Measurements from ENCODE around the gene SLC12A9. TPM values are rescaled to one million over a fixed set of nuclear protein-coding genes. Genes with fewer than 3 reads are reported as not detected.

The SLC12A9 gene
- total RNA-seq, 1 experiment from 2014 or later = 23.8 TPM

DNA sequence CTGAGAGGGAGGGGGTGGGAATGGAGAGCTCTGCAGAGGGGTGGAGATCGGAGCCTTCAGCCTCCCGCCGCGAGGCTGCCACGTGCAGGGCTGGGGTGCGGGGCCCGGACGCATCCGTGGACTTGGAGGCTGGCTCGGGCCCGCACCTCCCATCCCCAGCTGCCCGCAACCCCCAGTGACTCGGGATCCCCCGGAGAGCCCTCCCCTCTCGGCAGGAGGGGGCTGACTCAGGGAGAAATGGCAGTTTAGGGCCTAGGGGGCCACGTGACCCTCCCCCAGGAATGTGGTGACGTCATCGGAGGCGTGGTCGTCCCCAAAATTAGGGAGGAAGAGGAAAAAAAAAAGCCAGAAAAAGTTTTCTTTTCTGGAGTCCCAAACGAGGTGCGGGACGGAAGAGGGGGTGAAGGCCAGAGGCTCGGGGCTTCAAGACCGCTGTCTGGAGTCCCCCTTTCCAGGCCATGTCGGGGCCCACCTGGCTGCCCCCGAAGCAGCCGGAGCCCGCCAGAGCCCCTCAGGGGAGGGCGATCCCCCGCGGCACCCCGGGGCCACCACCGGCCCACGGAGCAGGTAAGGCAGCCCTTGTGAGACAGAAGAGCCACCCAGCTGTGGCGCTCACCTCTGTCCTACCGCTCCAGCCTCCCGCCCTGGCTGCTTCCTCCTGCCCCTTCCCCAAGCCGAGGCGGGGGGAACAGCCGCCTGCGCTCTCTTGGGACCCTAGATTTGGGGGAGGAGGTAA lies 14.7 kb downstream of the SLC12A9 start, which contains the start of gene TRIP6:
Gene TRIP6 (plus strand): TSS at position 348 of the 736 bp plus-strand sequence. CDS start 111 bp downstream, at position 459.
- TSS peak; percentile 81 for BruUV-seq (replicated peaks)
- peak; percentile 97 for DNase-seq (ENCODE audit: low spot score)
- peak within 1 kb of the TSS; percentile 82 for H3K4me3 ChIP-seq (ENCODE audit: low read depth, low read length, poor library complexity, severe bottlenecking)
- H3K36me3 ChIP-seq (ENCODE audit: insufficient read depth, low read length, poor library complexity, severe bottlenecking) = peaks cover 26% of the 10 kb centered on the region
- POLR2A ChIA-PET (ENCODE audit: low non-redundant PET) = no interaction called here
- TF ChIP-seq, protein P1, sequence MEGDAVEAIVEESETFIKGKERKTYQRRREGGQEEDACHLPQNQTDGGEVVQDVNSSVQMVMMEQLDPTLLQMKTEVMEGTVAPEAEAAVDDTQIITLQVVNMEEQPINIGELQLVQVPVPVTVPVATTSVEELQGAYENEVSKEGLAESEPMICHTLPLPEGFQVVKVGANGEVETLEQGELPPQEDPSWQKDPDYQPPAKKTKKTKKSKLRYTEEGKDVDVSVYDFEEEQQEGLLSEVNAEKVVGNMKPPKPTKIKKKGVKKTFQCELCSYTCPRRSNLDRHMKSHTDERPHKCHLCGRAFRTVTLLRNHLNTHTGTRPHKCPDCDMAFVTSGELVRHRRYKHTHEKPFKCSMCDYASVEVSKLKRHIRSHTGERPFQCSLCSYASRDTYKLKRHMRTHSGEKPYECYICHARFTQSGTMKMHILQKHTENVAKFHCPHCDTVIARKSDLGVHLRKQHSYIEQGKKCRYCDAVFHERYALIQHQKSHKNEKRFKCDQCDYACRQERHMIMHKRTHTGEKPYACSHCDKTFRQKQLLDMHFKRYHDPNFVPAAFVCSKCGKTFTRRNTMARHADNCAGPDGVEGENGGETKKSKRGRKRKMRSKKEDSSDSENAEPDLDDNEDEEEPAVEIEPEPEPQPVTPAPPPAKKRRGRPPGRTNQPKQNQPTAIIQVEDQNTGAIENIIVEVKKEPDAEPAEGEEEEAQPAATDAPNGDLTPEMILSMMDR (conservative IDR thresholded peaks at IDR 0.05; ENCODE audit: low read depth, low read length) = no peak
- TF ChIP-seq EZH2 (IDR thresholded peaks at IDR 0.05; ENCODE audit: borderline replicate concordance, low read depth, low read length, poor library complexity, severe bottlenecking) = no peak
- H3K27ac ChIP-seq (ENCODE audit: low read depth, low read length, poor library complexity, severe bottlenecking) = peak within 1 kb of the TSS; percentile 96
- no peaks in the 10 kb centered on the region for H3K27me3 ChIP-seq (replicated peaks; ENCODE audit: insufficient read depth, low read depth, low read length, poor library complexity)
- intact Hi-C loops (cut with micrococcal nuclease; ENCODE audit: unreplicated experiment) = no loop called here
- peaks cover 28% of the 10 kb centered on the region for H3K4me1 ChIP-seq (ENCODE audit: insufficient read depth, low read length, poor library complexity, severe bottlenecking)
- CTCF ChIA-PET = no interaction called here
- no peaks in the 10 kb centered on the region for H3K9me3 ChIP-seq (ENCODE audit: low read depth, low read length, poor library complexity, severe bottlenecking)

DNA sequence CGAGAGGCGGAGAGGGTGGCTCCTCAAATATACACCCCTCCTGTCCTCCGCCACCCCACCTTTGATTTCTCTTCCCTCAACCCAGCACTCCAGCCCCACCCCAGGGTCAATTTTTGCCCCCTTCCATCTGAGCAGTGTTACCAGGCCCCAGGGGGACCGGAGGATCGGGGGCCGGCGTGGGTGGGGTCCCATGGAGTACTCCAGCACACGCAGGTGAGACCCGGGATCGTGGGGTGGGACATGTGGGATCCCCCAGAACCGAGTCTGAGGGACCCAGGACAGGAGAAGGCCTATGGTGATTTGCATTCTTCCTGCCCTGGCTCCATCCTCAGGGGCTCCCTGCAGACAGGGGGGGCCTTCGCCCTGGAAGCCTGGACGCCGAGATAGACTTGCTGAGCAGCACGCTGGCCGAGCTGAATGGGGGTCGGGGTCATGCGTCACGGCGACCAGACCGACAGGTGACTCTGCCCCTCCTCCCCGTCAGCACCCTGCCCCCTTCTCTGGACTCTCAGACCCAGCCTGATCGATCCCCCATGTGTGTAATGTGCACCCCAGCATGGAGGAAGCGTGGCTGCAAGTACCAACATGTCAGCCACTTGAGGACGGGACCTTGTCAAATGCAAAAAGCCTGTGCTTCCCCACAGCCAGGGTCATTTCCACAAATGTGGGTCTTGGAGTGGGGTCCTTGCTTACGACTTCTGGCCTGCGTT lies 15.4 kb downstream of the SLC12A9 start:
- Histone ChIP-seq H3K9me3 (ENCODE audit: low read depth, low read length, poor library complexity, severe bottlenecking) (no peaks in the 10 kb centered on the region), H3K36me3 (ENCODE audit: insufficient read depth, low read length, poor library complexity, severe bottlenecking) (peaks cover 31% of the 10 kb centered on the region), H3K27ac (ENCODE audit: low read depth, low read length, poor library complexity, severe bottlenecking) (peak overlapping the region; percentile 96), H3K4me1 (ENCODE audit: insufficient read depth, low read length, poor library complexity, severe bottlenecking) (peaks cover 28% of the 10 kb centered on the region), H3K4me3 (ENCODE audit: low read depth, low read length, poor library complexity, severe bottlenecking) (peak overlapping the region; percentile 82), H3K27me3 (replicated peaks; ENCODE audit: insufficient read depth, low read depth, low read length, poor library complexity) (no peaks in the 10 kb centered on the region)
- intact Hi-C loops (cut with micrococcal nuclease; ENCODE audit: unreplicated experiment) = no loop called here
- TF ChIP-seq, protein P1 (conservative IDR thresholded peaks at IDR 0.05; ENCODE audit: low read depth, low read length) = no peak
- TF ChIP-seq EZH2 (IDR thresholded peaks at IDR 0.05; ENCODE audit: borderline replicate concordance, low read depth, low read length, poor library complexity, severe bottlenecking) = no peak
- DNase-seq (ENCODE audit: low spot score) = no peak
- no TSS peak for BruUV-seq (replicated peaks)
- POLR2A ChIA-PET (ENCODE audit: low non-redundant PET) = no interaction called here
- CTCF ChIA-PET = no interaction called here

DNA sequence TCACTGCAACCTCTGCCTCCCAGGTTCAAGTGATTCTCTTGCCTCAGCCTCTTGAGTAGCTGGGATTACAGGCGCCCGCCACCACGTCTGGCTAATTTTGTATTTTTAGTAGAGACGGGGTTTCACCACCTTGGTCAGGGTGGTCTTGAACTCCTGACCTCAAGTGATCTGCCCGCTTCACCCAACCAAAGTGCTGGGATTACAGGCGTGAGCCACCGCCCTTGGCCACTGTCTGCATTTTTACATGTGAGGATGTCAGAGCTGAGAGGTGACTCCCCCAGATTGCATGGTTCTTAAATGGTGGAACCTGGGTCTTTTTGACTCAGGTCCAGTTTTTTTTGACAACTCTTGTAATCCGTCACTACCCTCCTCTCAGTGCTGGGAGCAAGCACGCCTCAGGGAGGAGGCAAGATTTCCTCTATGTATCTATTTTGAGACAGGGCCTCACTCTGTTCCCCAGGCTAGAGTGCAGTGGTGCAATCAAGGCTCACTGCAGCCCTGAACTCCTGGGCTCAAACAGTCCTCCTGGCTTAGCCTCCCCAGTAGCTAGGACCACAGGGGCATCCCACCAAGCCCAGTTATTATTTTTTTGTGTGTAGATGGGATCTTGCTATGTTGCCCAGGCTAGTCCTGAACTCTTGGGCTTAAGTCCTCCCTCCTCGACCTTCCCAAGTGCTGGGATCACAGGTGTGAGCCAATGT lies 21.2 kb downstream of the SLC12A9 start:
- Histone ChIP-seq H3K4me1 (ENCODE audit: insufficient read depth, low read length, poor library complexity, severe bottlenecking) (peaks cover 20% of the 10 kb centered on the region), H3K9me3 (ENCODE audit: low read depth, low read length, poor library complexity, severe bottlenecking) (no peaks in the 10 kb centered on the region), H3K36me3 (ENCODE audit: insufficient read depth, low read length, poor library complexity, severe bottlenecking) (peaks cover 65% of the 10 kb centered on the region), H3K27ac (ENCODE audit: low read depth, low read length, poor library complexity, severe bottlenecking) (peak overlapping the region; percentile 98), H3K4me3 (ENCODE audit: low read depth, low read length, poor library complexity, severe bottlenecking) (peak overlapping the region; percentile 99), H3K27me3 (replicated peaks; ENCODE audit: insufficient read depth, low read depth, low read length, poor library complexity) (no peaks in the 10 kb centered on the region)
- intact Hi-C loops (cut with micrococcal nuclease; ENCODE audit: unreplicated experiment) = no loop called here
- DNase-seq (ENCODE audit: low spot score) = no peak
- ChIA-PET POLR2A (ENCODE audit: low non-redundant PET) (no interaction called here), CTCF (no interaction called here)
- TF ChIP-seq EZH2 (IDR thresholded peaks at IDR 0.05; ENCODE audit: borderline replicate concordance, low read depth, low read length, poor library complexity, severe bottlenecking) = no peak
- TF ChIP-seq, protein P1 (conservative IDR thresholded peaks at IDR 0.05; ENCODE audit: low read depth, low read length) = no peak
- BruUV-seq (replicated peaks) = no TSS peak

Measured in A673 (cell line).